ENCODE results near the gene C11orf42. TPM values are rescaled to one million over a fixed set of nuclear protein-coding genes. Genes with fewer than 3 reads are reported as not detected.

Gene C11orf42
- total RNA-seq, 1 experiment from 2014 or later, result not detected

DNA sequence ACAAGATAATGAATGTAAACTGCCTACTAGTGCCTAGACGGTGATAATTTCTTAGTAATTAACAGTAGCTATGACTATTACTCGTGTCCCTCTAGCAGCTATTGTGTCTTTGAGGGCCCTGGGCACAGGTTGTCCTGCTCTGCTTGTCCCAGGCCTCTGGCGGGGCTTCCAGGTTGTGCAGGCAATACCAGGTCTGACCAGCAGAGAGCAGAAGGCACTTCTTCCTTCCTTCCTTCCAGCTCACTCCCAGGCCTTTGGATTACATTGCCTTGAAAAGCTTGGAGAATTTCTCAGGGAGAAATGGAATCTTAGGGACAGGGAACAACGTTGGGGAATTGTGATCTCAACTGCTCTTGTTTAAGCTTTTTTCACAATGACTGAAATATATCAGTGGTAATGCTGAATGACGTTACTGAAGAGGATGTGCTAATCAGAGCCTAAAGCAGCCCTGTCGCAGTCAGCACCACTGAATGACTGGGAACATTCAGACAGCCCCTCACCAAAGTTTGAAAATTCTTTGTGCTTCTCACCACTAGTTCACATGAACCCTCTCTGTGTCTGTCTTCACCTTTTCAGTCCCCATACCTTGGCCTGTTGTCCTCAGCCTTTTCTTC is 45.9 kb downstream of the C11orf42 start:
- Histone ChIP-seq H3K4me1 (ENCODE audit: insufficient read depth, low read length, poor library complexity, severe bottlenecking) (no peaks in the 10 kb centered on the region), H3K9me3 (ENCODE audit: low read depth, low read length, poor library complexity, severe bottlenecking) (no peaks in the 10 kb centered on the region), H3K4me3 (ENCODE audit: low read depth, low read length, poor library complexity, severe bottlenecking) (no peak overlapping the region), H3K36me3 (ENCODE audit: insufficient read depth, low read length, poor library complexity, severe bottlenecking) (no peaks in the 10 kb centered on the region), H3K27me3 (replicated peaks; ENCODE audit: insufficient read depth, low read depth, low read length, poor library complexity) (peaks cover 8% of the 10 kb centered on the region), H3K27ac (ENCODE audit: low read depth, low read length, poor library complexity, severe bottlenecking) (no peak overlapping the region)
- DNase-seq (ENCODE audit: low spot score), result peak; percentile 71
- TF ChIP-seq, protein P1, sequence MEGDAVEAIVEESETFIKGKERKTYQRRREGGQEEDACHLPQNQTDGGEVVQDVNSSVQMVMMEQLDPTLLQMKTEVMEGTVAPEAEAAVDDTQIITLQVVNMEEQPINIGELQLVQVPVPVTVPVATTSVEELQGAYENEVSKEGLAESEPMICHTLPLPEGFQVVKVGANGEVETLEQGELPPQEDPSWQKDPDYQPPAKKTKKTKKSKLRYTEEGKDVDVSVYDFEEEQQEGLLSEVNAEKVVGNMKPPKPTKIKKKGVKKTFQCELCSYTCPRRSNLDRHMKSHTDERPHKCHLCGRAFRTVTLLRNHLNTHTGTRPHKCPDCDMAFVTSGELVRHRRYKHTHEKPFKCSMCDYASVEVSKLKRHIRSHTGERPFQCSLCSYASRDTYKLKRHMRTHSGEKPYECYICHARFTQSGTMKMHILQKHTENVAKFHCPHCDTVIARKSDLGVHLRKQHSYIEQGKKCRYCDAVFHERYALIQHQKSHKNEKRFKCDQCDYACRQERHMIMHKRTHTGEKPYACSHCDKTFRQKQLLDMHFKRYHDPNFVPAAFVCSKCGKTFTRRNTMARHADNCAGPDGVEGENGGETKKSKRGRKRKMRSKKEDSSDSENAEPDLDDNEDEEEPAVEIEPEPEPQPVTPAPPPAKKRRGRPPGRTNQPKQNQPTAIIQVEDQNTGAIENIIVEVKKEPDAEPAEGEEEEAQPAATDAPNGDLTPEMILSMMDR (conservative IDR thresholded peaks at IDR 0.05; ENCODE audit: low read depth, low read length), result peak; percentile 78
- TF ChIP-seq EZH2 (IDR thresholded peaks at IDR 0.05; ENCODE audit: borderline replicate concordance, low read depth, low read length, poor library complexity, severe bottlenecking), result no peak
- ChIA-PET POLR2A (ENCODE audit: low non-redundant PET) (no interaction called here), CTCF (interaction anchor here (0.6 to 3.1 kb wide), 5 partner anchors 10 to 296 kb away, joined by 3 to 25 read pairs (median 3); no protein-coding TSS in a partner anchor)
- intact Hi-C loops (cut with micrococcal nuclease; ENCODE audit: unreplicated experiment), result loop anchor here (5.0 kb wide), 1 partner anchor 101 kb away; no protein-coding TSS in a partner anchor
- BruUV-seq (replicated peaks), result no TSS peak

DNA sequence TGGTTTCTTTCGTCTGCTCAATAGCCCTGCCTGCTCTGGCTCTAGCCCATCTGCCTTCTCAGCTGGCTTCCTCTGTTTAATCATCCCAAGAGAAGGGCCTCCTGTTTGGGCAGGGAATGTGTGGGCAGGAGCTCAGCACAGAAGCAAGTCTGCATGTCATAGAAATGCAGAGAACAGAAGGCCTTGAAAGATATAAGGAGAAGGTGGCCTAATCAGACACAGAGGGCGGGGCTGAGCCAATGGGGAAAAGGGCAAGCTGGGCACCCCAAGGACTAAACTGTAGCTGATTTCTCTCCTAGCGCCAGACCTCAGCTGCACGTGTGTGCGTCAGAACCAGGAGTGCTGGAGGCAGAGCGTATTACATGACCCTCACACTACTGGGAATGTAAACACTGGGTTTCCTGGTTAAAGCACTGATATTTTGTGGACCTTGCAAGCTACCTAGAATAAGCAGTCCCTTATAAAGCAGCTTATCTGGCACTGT is 46.7 kb downstream of the C11orf42 start:
- intact Hi-C loops (cut with micrococcal nuclease; ENCODE audit: unreplicated experiment), result loop anchor here (5.0 kb wide), 1 partner anchor 100 kb away; no protein-coding TSS in a partner anchor
- DNase-seq (ENCODE audit: low spot score), result no peak
- BruUV-seq (replicated peaks), result no TSS peak

DNA sequence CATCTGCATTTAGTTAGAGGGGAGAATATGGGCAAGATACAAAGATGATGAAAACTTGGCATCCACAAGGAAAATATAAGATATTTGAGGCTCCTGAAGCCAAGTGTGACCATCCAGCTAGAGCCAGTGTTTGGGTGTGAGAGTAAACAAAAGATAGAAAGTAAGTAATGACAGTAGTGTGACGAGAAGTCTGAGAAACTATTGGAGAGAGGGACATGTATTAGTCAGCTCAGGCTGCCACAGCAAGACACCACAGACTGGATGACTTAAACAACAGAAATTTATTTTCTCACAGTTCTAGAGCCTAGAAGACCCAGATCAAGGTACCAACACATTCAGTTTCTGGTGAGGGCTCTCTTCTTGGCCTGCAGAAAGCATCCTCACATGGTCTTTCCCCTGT is 47.8 kb downstream of the C11orf42 start:
- no peak for TF ChIP-seq EZH2 (IDR thresholded peaks at IDR 0.05; ENCODE audit: borderline replicate concordance, low read depth, low read length, poor library complexity, severe bottlenecking)
- TF ChIP-seq, protein P1 (conservative IDR thresholded peaks at IDR 0.05; ENCODE audit: low read depth, low read length), result no peak
- H3K36me3 ChIP-seq (ENCODE audit: insufficient read depth, low read length, poor library complexity, severe bottlenecking), result no peaks in the 10 kb centered on the region
- BruUV-seq (replicated peaks), result no TSS peak
- H3K27me3 ChIP-seq (replicated peaks; ENCODE audit: insufficient read depth, low read depth, low read length, poor library complexity), result peaks cover 26% of the 10 kb centered on the region
- ChIA-PET CTCF (no interaction called here), POLR2A (ENCODE audit: low non-redundant PET) (no interaction called here)
- H3K4me1 ChIP-seq (ENCODE audit: insufficient read depth, low read length, poor library complexity, severe bottlenecking), result no peaks in the 10 kb centered on the region
- H3K9me3 ChIP-seq (ENCODE audit: low read depth, low read length, poor library complexity, severe bottlenecking), result no peaks in the 10 kb centered on the region
- intact Hi-C loops (cut with micrococcal nuclease; ENCODE audit: unreplicated experiment), result loop anchor here (5.0 kb wide), 1 partner anchor 99 kb away; no protein-coding TSS in a partner anchor
- DNase-seq (ENCODE audit: low spot score), result no peak
- no peak overlapping the region for H3K27ac ChIP-seq (ENCODE audit: low read depth, low read length, poor library complexity, severe bottlenecking)
- H3K4me3 ChIP-seq (ENCODE audit: low read depth, low read length, poor library complexity, severe bottlenecking), result no peak overlapping the region

More for the DNA sequence above, 46.7 kb downstream of the C11orf42 start:
- Histone ChIP-seq H3K4me1 (ENCODE audit: insufficient read depth, low read length, poor library complexity, severe bottlenecking) (no peaks in the 10 kb centered on the region), H3K9me3 (ENCODE audit: low read depth, low read length, poor library complexity, severe bottlenecking) (no peaks in the 10 kb centered on the region), H3K4me3 (ENCODE audit: low read depth, low read length, poor library complexity, severe bottlenecking) (no peak overlapping the region), H3K27me3 (replicated peaks; ENCODE audit: insufficient read depth, low read depth, low read length, poor library complexity) (peaks cover 14% of the 10 kb centered on the region), H3K36me3 (ENCODE audit: insufficient read depth, low read length, poor library complexity, severe bottlenecking) (no peaks in the 10 kb centered on the region), H3K27ac (ENCODE audit: low read depth, low read length, poor library complexity, severe bottlenecking) (no peak overlapping the region)
- ChIA-PET CTCF (interaction anchor here (3.1 kb wide), 1 partner anchor 111 kb away, joined by 25 read pairs; no protein-coding TSS in a partner anchor), POLR2A (ENCODE audit: low non-redundant PET) (no interaction called here)
- no peak for TF ChIP-seq EZH2 (IDR thresholded peaks at IDR 0.05; ENCODE audit: borderline replicate concordance, low read depth, low read length, poor library complexity, severe bottlenecking)
- TF ChIP-seq, protein P1 (conservative IDR thresholded peaks at IDR 0.05; ENCODE audit: low read depth, low read length), result no peak
